Left lung (tissue), 10 donors: ENCODE data around the gene SPACA4. TPM values are rescaled to one million over a fixed set of nuclear protein-coding genes. Genes with fewer than 3 reads are reported as not detected.
A peak's percentile ranks its signal among the peaks of the same experiment; 100 is the strongest.

Source experiments
- ATAC-seq: fragments of 200-7000 bp; cut with Tn5 transposase; one replicate; pipeline ENCODE4 v1.9.1; 2020; ENCODE audit warnings: moderate library complexity
- DNase-seq, 4 donors: peaks; one replicate each; pipeline ENCODE4 v3.0.0-alpha.2; 2013 to 2020
- H3K27ac ChIP-seq, 2 donors: fragments of 200-600 bp; sonication (generic) in 1 of 2; one replicate each; pipeline versions ENCODE4 v1.5.0 to v1.8.0; 2020 to 2021
- H3K27me3 ChIP-seq, 2 donors: fragments of 200-600 bp; sonication (generic) in 1 of 2; one replicate each; pipeline versions ENCODE4 v1.5.0 to v1.8.0; 2020 to 2021
- H3K36me3 ChIP-seq, 2 donors: fragments of 200-600 bp; sonication (generic) in 1 of 2; one replicate each; pipeline versions ENCODE4 v1.5.0 to v1.8.0; 2020 to 2021
- H3K4me1 ChIP-seq, 2 donors: fragments of 200-600 bp; one replicate each; pipeline ENCODE4 v1.8.0; 2021
- H3K4me3 ChIP-seq, 2 donors: fragments of 200-600 bp; sonication (generic) in 1 of 2; one replicate each; pipeline versions ENCODE4 v1.5.0 to v1.8.0; 2020 to 2021; ENCODE audit warnings: mild to moderate bottlenecking in 1 of 2
- H3K9me3 ChIP-seq, 2 donors: fragments of 200-600 bp; sonication (generic) in 1 of 2; one replicate each; pipeline versions ENCODE4 v1.5.0 to v1.8.0; 2020 to 2021
- CTCF ChIP-seq, 2 donors: fragments of 200-600 bp; sonication (generic) in 1 of 2; IDR thresholded peaks; one replicate each; pipeline versions ENCODE4 v1.5.0 to v1.8.0; 2021; ENCODE audit warnings: antibody characterized with exemption in 2 of 2
- intact Hi-C, 2 donors: fragments of 100-400 bp; cut with DNase I; formaldehyde crosslinking; loops; one replicate each; pipeline versions ENCODE4 v1.11.2 to v1.14.2; 2022
- polyA plus RNA-seq, 6 donors: library from polyadenylated mRNA; unstranded; fragments of 120-200 nt; gene quantifications; one replicate each; pipeline ENCODE4 v1.2.1, GENCODE V29; 2013; ENCODE audit not compliant: insufficient read length in 6 of 6
- total RNA-seq, 2 donors: library from RNA; stranded (reverse); fragmentation: NEBNext Ultra II Directional; extraction: Animal tissue kit (Norgen Biotek cat#: 25700); gene quantifications; one replicate each; pipeline ENCODE4 v1.2.1, GENCODE V29; 2021
- donor health status: DM: no; HTN: yes; CAD: no.
- donor health status: DM: no; HTN: no; CAD: no.

Gene SPACA4
- total and polyA plus RNA-seq, 8 donors = 0.17 to 0.78 (median 0.26) TPM; not detected in 2

DNA sequence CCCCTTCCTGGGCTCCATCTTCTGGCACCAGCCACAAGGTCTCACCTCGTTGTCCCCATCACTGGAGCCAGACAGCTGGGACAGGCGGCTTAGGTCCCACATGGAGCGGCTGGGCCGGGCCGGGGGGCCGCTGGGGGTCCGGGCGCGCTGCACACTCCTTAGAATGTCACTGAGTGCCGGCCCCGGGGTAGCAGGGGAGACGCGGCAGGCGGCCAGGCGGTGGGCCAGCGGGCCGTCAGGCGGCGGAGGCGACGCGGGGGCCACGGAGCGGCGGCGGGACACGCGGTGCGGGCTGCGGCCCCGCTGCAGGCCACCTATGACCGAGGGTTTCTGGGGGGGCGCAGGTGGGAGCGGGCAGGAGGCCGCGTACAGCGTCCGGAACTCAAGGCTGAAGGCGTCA, 3.1 kb upstream of the SPACA4 start:
- H3K27me3 ChIP-seq = peaks cover 0 to 5% of the 10 kb centered on the region in 2 donors
- no peaks in the 10 kb centered on the region for H3K9me3 ChIP-seq
- DNase-seq = no peak
- ATAC-seq = no peak
- no peaks in the 10 kb centered on the region for H3K4me1 ChIP-seq
- no peak for TF ChIP-seq CTCF (IDR thresholded peaks at IDR 0.05)
- no peak overlapping the region for H3K27ac ChIP-seq
- H3K4me3 ChIP-seq = no peak overlapping the region
- intact Hi-C loops = no loop called here
- H3K36me3 ChIP-seq = no peaks in the 10 kb centered on the region

DNA sequence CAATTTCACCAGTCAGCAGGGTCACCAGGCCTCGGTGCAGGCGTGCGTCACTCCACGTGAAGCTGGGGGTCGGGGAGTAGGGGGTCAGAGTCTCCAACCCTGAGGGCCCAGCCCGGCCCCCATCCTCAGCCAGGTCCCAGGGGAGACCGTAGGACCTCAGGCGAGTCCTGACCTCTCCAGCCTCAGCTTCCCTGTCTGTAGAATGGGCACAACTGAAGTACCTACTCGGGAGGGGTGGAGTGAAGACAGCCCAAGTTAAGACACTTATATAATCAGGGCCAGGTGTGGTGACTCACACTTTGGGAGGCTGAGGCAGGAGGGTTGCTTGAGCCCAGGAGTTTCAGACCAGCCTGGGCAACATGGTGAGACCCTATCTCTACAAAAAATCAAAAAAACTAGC, 2.7 kb upstream of the SPACA4 start:
- Histone ChIP-seq H3K27me3 (peaks cover 0 to 5% of the 10 kb centered on the region in 2 donors), H3K36me3 (no peaks in the 10 kb centered on the region), H3K4me1 (no peaks in the 10 kb centered on the region), H3K27ac (no peak overlapping the region), H3K9me3 (no peaks in the 10 kb centered on the region), H3K4me3 (no peak overlapping the region)
- no peak for DNase-seq
- ATAC-seq = no peak
- intact Hi-C loops = no loop called here
- TF ChIP-seq CTCF (IDR thresholded peaks at IDR 0.05) = no peak

DNA sequence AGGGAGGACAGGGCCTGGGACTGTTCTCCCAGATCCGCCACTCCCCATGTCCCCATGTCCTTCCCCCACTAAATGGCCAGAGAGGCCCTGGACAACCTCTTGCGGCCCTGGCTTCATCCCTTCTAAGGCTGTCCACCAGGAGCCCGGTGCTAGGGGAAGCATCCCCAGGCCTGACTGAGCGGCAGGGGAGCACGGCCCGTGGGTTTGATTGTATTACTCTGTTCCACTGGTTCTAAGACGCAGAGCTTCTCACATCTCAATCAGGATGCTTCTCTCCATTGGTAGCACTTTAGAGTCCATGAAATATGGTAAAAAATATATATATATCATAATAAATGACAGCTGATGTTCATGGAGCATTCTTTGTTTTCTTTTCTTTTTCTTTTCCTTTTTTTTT, 815 bp downstream of the SPACA4 start:
- no peak for DNase-seq
- no peaks in the 10 kb centered on the region for H3K36me3 ChIP-seq
- H3K4me1 ChIP-seq = no peaks in the 10 kb centered on the region
- no peaks in the 10 kb centered on the region for H3K9me3 ChIP-seq
- TF ChIP-seq CTCF (IDR thresholded peaks at IDR 0.05) = no peak
- H3K27ac ChIP-seq = no peak overlapping the region
- no peak overlapping the region for H3K4me3 ChIP-seq
- H3K27me3 ChIP-seq = no peaks in the 10 kb centered on the region
- intact Hi-C loops = no loop called here
- ATAC-seq = no peak

DNA sequence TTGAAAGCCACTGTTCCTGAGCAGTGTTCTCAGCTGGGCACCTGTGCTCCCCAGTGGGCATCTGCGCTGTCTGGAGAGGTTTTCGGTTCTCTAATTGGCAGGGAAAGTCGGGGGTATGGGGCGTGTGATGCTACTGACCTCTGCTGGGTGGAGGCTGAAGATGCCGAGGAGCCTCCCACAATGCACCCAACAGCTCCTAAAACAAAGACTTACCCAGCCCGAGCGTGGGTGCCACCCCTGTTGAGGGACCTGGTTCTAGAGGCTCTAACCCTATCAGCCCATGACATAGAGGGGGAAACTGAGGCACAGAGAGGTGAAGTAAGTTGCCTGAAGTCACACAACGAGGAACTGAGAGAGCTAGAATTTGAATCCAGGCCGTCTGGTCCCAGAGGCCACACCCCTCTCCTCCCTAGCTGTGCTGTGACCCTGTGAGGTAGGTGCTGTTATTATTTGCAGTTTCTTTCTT, 2.3 kb downstream of the SPACA4 start:
- Histone ChIP-seq H3K4me3 (no peak overlapping the region), H3K9me3 (no peaks in the 10 kb centered on the region), H3K27me3 (no peaks in the 10 kb centered on the region), H3K4me1 (no peaks in the 10 kb centered on the region), H3K27ac (no peak overlapping the region), H3K36me3 (no peaks in the 10 kb centered on the region)
- TF ChIP-seq CTCF (IDR thresholded peaks at IDR 0.05) = no peak
- DNase-seq = peak in 1 of 4 donors; percentile 38
- peak; percentile 46 for ATAC-seq
- intact Hi-C loops = no loop called here

- H3K36me3 ChIP-seq = peaks cover 0 to 3% of the 10 kb centered on the region in 2 donors
- DNase-seq (no peak), ATAC-seq (no peak)
- H3K27ac ChIP-seq = no peak overlapping the region
- H3K9me3 ChIP-seq = no peaks in the 10 kb centered on the region
- no peaks in the 10 kb centered on the region for H3K27me3 ChIP-seq
- no peaks in the 10 kb centered on the region for H3K4me1 ChIP-seq
- no peak for TF ChIP-seq CTCF (IDR thresholded peaks at IDR 0.05)
- no peak overlapping the region for H3K4me3 ChIP-seq
- intact Hi-C loops = no loop called here
Observed at GRCh38 chr19:48609571-48610108, 3.1 kb downstream of the SPACA4 start.
